Right atrium auricular region (tissue), 2 donors: ENCODE data around the gene KLF7. TPM values are rescaled to one million over a fixed set of nuclear protein-coding genes. Genes with fewer than 3 reads are reported as not detected.

Source experiments
- DNase-seq: peaks from one replicate; pipeline ENCODE4 v3.0.0-alpha.2; 2019; ENCODE audit warnings: low spot score
- H3K27ac ChIP-seq, 2 donors: fragments of 200-600 bp; sonication (generic); 1 replicate in 1 of 2; 2 replicates in 1 of 2; pipeline ENCODE4 v1.5.1; 2016 to 2019
- H3K27me3 ChIP-seq, 2 donors: fragments of 200-600 bp; sonication (generic); one replicate each; pipeline versions ENCODE4 v1.5.1 to v1.6.0; 2017 to 2019
- H3K36me3 ChIP-seq: fragments of 200-600 bp; sonication (generic); one replicate; pipeline ENCODE4 v1.5.1; 2016
- H3K4me1 ChIP-seq, 2 donors: fragments of 200-600 bp; sonication (generic); one replicate each; pipeline versions ENCODE4 v1.5.1 to v1.6.0; 2017 to 2019
- H3K4me3 ChIP-seq, 2 donors: fragments of 200-600 bp; sonication (generic); 1 replicate in 1 of 2; 2 replicates in 1 of 2; pipeline ENCODE4 v1.5.1; 2017 to 2019; ENCODE audit warnings: mild to moderate bottlenecking in 1 of 2, moderate library complexity in 1 of 2
- H3K9me3 ChIP-seq, 2 donors: fragments of 200-600 bp; sonication (generic); one replicate each; pipeline ENCODE4 v1.5.1; 2019
- total RNA-seq, 2 donors: library from RNA; depleted of rRNA; stranded (reverse); fragments of >200 nt; gene quantifications; one replicate each; pipeline ENCODE4 v1.1.0, GENCODE V29; 2016
- TF ChIP-seq, protein P1 (sequence below), 2 donors: fragments of 200-600 bp; sonication (generic); IDR thresholded peaks; one replicate each; pipeline ENCODE4 v1.5.1; 2019; ENCODE audit warnings: antibody characterized with exemption in 2 of 2

KLF7 gene
- total RNA-seq, 2 donors from 2014 or later: 13.5 to 29.9 TPM

DNA sequence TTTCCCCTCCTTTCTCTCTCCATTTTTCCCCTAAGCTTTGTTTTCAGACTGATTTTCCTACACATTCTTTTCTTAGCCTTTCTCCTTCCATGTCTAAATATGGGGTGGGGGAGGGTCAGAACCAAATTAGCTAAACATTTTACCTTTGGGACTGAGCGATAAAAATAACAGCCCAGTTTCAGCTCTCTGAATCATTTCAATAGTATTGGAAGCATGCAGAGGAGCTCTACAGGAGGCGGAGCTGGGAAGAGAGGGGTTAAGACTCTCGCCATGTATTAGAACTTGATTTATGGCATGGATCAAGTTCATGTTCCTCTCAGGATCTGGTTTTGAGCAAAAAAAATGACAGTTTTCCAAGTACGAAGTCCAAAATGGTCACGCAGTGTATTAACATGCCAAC lies 117.3 kb downstream of the KLF7 start:
- no peak overlapping the region for H3K4me3 ChIP-seq
- no peak for DNase-seq
- no peak overlapping the region for H3K27ac ChIP-seq
- peaks cover 0 to 7% of the 10 kb centered on the region in 2 donors for H3K4me1 ChIP-seq
- H3K9me3 ChIP-seq: no peaks in the 10 kb centered on the region
- TF ChIP-seq, protein P1, sequence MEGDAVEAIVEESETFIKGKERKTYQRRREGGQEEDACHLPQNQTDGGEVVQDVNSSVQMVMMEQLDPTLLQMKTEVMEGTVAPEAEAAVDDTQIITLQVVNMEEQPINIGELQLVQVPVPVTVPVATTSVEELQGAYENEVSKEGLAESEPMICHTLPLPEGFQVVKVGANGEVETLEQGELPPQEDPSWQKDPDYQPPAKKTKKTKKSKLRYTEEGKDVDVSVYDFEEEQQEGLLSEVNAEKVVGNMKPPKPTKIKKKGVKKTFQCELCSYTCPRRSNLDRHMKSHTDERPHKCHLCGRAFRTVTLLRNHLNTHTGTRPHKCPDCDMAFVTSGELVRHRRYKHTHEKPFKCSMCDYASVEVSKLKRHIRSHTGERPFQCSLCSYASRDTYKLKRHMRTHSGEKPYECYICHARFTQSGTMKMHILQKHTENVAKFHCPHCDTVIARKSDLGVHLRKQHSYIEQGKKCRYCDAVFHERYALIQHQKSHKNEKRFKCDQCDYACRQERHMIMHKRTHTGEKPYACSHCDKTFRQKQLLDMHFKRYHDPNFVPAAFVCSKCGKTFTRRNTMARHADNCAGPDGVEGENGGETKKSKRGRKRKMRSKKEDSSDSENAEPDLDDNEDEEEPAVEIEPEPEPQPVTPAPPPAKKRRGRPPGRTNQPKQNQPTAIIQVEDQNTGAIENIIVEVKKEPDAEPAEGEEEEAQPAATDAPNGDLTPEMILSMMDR (IDR thresholded peaks at IDR 0.05): no peak
- no peaks in the 10 kb centered on the region for H3K36me3 ChIP-seq
- no peaks in the 10 kb centered on the region for H3K27me3 ChIP-seq

DNA sequence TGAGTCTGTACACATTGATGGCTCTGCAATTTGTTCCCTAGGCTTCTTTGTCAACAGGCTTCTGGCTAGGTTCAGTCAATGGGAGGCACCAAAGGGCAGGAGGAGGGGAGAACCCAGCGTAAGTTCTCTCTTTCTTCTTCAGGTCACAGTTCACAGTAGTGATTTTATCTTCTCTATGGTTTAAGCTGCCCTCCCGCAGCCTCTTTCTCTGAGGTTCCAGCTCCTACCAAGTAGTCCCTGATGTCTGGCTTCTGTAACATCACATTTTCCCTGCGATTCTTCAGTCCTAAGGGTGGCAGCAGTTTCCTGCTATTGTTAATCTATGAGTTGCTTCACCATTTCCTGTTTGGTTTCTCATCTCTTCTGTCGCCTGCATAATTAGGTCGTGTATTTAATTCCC lies 119.0 kb downstream of the KLF7 start:
- H3K27me3 ChIP-seq: no peaks in the 10 kb centered on the region
- peaks cover 0 to 7% of the 10 kb centered on the region in 2 donors for H3K4me1 ChIP-seq
- H3K27ac ChIP-seq: no peak overlapping the region
- H3K4me3 ChIP-seq: no peak overlapping the region
- no peak for DNase-seq
- TF ChIP-seq, protein P1 (IDR thresholded peaks at IDR 0.05): peak in 1 of 2 donors; percentile 53
- H3K36me3 ChIP-seq: no peaks in the 10 kb centered on the region
- H3K9me3 ChIP-seq: no peaks in the 10 kb centered on the region

DNA sequence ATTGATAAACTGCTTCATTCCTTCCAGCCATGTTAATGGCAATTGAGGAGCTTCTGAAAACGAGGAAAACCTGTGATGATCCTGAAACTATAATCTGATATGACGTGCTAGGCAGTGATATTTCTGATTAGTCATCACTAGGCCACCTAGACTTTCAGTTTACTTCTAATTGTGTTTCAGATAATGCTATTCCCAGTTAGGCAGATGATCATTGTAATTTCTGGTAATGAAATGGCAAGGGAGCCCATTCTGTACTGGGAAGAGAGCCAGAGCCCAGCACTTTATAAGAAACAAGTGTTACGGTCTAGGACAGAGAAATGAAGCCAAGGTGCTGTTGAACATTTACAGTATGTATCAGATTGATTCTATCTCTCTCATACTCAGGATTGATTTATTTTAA lies 120.2 kb downstream of the KLF7 start:
- H3K36me3 ChIP-seq: no peaks in the 10 kb centered on the region
- no peak overlapping the region for H3K4me3 ChIP-seq
- H3K27me3 ChIP-seq: no peaks in the 10 kb centered on the region
- TF ChIP-seq, protein P1 (IDR thresholded peaks at IDR 0.05): no peak
- H3K4me1 ChIP-seq: peaks cover 0 to 7% of the 10 kb centered on the region in 2 donors
- no peak overlapping the region for H3K27ac ChIP-seq
- DNase-seq: no peak
- no peaks in the 10 kb centered on the region for H3K9me3 ChIP-seq

DNA sequence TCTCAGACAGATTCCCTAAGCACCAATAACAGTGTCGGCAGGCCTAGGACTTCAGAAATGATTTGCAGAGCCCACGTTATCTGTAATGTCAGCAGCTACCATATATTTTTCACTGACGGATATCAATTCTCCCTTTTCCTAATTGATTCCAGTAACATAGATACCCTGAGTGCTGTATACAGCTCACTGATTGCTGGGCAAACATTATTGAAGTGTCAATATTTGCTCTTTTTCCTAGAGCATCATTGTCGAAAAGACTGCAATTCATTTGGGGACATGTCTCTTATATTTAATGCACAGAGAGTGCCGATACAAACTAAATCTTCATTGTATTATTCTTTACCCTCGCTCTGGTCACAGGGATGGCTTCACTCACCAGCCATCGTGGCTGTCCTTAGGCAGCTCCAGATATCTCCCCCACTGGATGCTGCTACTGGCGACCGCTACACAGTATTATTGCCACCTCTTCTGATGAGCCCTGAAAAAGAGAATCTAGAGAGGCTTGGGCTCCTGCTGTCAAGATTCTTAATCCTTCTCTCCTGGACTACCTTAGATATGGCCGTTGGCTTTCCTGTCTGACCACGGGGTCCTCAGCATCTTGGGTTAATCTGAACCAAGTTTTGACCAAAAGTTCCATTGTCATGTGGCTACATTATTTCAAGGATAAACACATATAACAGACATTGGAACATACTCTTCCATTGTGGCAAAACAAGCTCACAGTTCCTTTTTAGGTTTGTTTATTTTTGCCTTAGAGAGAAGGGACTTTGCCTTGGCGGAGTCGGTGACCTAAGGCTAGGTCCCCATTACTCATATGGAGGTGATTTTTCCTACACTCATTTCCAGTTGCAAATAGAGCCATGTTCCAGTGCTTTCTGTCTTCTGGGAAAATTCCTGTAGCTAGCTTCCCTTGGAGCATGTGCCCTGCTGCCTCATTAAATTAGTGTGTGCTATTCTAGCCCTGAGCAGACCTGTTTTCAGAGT lies 121.1 kb downstream of the KLF7 start:
- no peaks in the 10 kb centered on the region for H3K27me3 ChIP-seq
- no peak for DNase-seq
- H3K9me3 ChIP-seq: no peaks in the 10 kb centered on the region
- H3K27ac ChIP-seq: no peak overlapping the region
- H3K4me1 ChIP-seq: peaks cover 0 to 7% of the 10 kb centered on the region in 2 donors
- H3K36me3 ChIP-seq: no peaks in the 10 kb centered on the region
- H3K4me3 ChIP-seq: no peak overlapping the region
- TF ChIP-seq, protein P1 (IDR thresholded peaks at IDR 0.05): no peak

DNA sequence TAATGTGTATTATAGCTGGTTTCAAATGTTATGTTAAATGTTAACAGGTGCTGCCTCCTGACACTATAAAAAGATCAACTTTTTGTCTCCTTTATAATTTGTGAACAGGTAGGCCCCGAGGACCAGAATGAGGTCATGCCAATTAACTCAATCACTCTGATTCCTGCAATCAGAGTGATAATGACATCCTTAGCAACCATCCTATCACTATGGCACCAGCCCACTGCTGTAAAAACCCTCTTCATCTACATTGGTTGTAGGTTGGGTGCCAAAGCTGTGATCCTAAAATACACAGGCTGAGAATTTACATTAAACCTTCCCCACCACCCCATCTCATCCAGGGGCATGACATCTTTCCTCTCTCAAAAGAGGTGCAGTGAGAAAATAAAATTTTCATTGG lies 122.9 kb downstream of the KLF7 start:
- TF ChIP-seq, protein P1 (IDR thresholded peaks at IDR 0.05): no peak
- no peak for DNase-seq
- peaks cover 0 to 7% of the 10 kb centered on the region in 2 donors for H3K4me1 ChIP-seq
- no peak overlapping the region for H3K27ac ChIP-seq
- H3K36me3 ChIP-seq: no peaks in the 10 kb centered on the region
- H3K4me3 ChIP-seq: no peak overlapping the region
- no peaks in the 10 kb centered on the region for H3K9me3 ChIP-seq
- H3K27me3 ChIP-seq: no peaks in the 10 kb centered on the region
